GM19035 (cell line): ENCODE results near the gene PSMB3.
"Not testable (repeated sequence)": the region's sequence is repeated elsewhere in the genome, so short reads cannot be mapped to it uniquely, and the experiment has no call there.

Experiments
- ATAC-seq: cut with Tn5 transposase; IDR thresholded peaks from one replicate; pipeline ENCODE4 v1.9.1; 2021; ENCODE audit not compliant: unreplicated experiment

Gene PSMB3

GRCh38 chr17:38715216-38715943 is 37.2 kb upstream of the PSMB3 start:
- ATAC-seq: no peak

GRCh38 chr17:38716368-38717005 is 36.1 kb upstream of the PSMB3 start:
- no peak for ATAC-seq

DNA sequence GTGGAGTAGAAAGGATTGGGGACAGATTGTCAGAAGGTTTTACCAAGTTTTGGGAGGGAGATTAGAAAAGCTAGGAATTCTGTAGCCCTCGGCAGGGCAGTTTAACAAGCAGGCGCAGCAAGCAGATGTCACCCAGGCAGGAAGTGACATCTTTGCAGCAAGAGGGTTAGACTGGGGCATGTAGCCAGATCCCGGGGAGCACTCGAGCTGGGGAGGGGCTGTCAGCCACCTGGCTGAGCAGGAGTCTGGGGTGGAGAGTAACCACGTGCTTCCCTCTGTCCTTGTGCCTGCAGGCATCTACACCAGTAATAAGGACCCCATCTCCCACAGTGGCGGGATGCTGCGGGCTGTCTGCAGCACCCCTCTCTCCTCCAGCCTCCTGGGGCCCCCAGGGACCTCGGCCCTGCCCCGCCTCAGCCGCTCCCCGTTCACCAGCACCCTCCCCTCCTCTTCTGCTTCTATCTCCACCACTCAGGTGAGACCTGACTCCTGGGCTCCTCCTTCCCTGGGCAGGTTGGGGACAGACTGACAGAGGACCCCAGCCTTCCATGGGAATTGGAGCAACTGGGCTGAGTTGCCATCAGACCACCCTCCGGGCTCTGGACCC is 35.3 kb upstream of the PSMB3 start:
- no peak for ATAC-seq

- ATAC-seq: no peak
Measured at GRCh38 chr17:38719289-38719942, 33.1 kb upstream of the PSMB3 start.

DNA sequence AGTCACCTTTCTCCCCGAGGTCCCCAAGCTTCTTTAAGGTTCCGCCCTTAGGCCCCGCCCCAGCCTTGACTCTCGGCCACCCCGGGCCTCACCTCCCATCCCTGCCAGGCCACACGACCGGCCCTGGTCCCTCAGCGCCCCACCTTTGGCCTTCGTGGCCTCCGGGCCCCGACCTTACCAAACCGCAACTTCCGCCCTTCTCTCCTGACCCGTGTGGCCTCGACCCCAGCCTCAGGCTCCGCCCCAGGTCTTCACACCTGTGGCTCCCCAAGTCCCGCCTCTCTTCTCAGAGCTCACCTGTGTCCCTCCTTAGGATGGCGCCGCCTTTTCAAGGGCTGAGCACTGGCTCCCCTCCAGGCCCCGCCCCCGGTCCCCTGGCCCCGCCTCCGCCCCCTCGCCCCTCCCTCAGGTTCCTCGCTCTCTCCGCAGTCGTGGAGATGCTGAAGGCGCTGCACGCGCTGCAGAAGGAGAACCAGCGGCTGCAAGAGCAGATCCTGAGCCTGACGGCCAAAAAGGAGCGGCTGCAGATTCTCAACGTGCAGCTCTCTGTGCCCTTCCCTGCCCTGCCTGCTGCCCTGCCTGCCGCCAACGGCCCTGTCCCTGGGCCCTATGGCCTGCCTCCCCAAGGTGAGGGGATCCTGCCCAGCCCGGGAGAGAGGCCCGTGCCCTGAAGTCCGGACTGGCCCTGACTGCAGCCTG is 32.4 kb upstream of the PSMB3 start:
- no peak for ATAC-seq

DNA sequence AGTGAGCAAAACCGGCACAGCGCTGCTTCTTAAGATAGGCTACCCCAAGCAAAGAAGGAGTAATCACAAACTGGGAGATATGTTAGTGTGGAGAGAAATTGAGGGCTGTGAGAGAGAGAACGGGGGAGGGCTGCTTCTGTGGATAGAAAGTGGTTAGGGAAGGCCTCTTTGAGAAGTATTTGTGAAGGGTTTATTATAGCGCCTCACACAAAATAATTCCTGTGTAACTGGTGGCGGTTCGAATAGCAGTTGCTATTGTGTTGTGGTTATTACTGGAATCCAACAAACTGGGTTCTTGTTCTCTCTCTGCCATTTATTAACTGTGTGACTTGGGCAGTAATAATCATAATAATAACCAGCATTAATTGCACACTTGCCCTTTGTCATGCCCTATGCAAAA is 31.6 kb upstream of the PSMB3 start:
- ATAC-seq: no peak

DNA sequence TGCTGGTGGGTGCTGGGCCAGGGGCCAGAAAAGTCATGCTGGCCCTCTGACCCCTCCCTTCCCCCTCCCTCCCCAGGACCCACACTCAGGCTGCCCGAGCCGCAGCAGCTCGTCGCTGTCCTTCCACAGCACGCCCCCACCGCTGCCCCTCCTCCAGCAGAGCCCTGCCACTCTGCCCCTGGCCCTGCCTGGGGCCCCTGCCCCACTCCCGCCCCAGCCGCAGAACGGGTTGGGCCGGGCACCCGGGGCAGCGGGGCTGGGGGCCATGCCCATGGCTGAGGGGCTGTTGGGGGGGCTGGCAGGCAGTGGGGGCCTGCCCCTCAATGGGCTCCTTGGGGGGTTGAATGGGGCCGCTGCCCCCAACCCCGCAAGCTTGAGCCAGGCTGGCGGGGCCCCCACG is 30.7 kb upstream of the PSMB3 start:
- ATAC-seq: no peak

DNA sequence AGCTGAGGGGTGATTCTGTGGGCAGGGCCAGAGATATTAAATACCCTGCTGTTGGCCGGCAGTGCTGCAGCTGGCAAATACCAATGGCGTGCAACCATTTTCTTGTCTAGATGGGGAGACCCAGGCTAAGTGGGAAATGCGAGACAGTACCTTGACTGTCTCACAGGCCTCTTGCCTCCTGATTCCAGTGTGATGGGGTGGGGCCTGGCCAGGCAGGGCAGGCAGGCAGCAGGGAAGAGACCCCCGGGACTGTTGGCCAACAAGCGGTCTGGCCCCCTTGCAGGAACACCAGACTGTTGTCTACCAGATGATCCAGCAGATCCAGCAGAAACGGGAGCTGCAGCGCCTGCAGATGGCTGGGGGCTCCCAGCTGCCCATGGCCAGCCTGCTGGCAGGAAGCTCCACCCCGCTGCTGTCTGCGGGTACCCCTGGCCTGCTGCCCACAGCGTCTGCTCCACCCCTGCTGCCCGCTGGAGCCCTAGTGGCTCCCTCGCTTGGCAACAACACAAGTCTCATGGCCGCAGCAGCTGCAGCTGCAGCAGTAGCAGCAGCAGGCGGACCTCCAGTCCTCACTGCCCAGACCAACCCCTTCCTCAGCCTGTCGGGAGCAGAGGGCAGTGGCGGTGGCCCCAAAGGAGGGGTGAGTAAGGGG is 28.1 kb upstream of the PSMB3 start:
- no peak for ATAC-seq

GRCh38 chr17:38725066-38725465 is 27.5 kb upstream of the PSMB3 start:
- no peak for ATAC-seq

GRCh38 chr17:38726145-38726544 is 26.4 kb upstream of the PSMB3 start:
- not testable (repeated sequence) for ATAC-seq

- no peak for ATAC-seq
Measured at GRCh38 chr17:38727736-38728135, 24.8 kb upstream of the PSMB3 start.

DNA sequence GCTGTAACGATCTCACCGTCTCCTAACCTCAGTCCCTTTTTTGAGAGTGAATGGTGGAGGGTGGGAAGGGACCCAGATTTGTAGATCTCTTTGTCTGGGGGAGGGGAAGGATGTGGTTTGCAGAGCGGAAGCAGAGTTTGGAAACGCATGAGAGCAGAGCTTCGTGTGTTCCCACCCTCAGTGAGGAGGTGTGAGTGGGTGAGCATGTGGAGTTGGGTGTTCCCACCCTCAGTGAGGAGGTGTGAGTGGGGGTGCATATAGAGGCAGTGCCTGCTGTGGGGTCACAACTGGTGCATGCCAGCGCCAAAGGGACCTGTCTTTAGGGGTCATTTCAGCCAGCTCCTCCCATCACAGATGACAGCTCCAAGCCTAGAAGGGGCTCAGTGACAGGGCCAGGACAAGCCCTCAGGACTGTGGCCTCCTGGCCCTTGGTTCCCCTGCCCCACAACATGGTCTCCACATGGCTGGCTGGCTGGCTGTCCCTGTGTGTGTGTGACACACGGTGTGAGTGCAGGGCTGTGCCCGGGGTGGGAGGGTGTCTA is 24.2 kb upstream of the PSMB3 start:
- ATAC-seq: no peak

DNA sequence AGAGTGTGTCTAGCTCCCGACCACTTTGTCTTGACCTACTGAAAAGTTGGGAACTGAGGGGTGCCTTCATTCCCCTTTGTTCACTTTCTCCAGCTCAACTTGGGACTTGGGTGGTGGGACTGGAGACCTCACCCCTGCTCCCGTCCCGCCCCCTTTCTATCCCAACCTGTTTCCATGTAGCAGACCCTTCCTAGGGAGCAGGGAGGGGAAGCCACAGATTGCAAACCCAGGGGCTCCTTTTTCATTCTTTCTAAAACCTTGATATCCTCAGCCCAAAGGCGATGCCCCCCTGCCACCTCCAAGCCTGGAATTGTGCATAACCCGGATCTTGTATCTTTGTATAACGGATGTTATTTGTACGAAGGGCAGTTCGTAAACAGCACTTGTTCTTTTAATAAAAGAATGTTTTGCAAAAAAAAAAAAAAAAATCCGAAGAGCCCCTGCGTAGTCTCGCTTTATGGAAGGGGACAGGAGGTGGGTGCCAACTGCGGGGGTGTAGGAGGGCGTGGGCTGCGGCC is 23.1 kb upstream of the PSMB3 start:
- ATAC-seq: no peak

- ATAC-seq: peak; percentile 76
Measured at GRCh38 chr17:38729886-38730525, 22.5 kb upstream of the PSMB3 start, which contains the start of gene CISD3. Gene CISD3 (plus strand): TSS chr17:38730341. CDS start chr17:38730359, 18 bp downstream.

DNA sequence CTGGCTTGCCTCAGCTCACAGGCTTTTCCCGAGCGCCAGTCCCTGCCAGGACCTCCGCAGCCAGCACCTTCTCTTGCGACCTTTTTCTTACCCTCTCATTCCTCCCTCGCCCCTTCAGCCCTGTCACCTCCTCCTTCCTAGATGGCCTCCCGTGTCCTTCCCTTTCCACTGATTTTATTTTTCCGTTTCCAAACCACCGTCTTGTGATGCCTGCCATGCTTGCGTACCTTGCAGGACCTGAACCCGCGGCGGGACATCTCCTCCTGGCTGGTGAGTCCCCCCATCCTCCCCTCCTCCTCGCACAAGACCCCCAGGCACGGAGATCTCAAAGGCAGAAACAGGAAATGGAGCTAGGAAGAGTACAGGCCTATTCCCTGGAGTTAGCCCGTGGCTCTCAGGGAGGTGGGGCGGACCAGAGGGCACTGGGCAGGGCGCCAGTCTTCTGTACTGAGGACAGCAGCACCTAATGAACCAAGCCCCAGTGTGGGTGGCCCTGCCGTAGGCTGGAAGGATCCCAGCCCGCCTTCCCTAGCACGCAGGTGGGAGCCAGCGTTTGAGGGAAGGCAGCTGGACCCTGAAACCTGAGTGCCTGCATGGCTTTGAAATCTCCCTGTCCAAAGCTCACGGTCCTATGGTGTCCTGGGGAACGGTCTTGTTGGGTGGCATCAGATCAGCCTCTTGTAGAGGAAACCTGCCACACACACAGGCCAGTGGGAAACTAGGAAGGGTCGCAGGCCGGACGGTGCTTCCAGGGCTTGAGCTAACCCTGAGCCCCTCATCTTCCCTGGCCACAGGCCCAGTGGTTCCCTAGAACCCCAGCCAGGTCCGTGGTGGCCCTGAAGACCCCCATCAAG is 21.8 kb upstream of the PSMB3 start:
- ATAC-seq: no peak

DNA sequence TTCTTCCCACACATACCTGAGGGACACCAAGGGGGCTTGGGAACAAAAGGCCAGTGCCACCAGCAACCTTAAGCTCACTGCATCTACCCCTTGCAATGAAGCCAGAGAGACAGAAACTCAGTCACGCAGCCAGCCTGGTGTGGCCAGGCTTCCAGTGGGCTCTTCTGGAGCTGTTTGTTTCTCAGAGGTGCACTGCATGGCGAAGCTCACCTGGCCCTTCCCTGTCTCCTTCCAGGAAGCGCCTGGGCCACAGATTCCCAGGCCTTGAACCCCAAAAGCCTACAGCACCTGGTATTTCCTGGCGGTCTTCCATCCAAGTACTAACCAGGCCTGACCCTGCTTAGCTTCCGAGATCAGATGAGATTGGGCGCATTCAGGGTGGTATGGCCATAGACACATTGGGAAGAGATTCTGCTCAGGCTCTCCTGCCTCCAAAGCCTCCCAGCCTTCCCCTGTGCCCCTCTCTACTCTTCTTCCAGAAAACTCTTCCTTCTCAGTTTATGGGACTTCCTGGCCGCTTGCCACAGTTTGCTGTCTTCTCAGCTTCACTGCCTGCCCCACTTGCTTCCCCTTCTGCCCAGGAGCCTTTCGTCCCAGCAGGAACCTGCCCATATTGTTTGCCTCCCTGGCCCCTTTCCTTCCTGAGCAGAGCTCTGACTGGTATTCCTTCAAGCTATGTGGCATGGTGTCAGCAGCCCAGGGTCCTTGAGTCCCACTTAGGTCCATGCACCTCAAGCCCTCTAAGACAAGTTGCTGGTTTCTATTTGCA is 20.8 kb upstream of the PSMB3 start:
- ATAC-seq: no peak

DNA sequence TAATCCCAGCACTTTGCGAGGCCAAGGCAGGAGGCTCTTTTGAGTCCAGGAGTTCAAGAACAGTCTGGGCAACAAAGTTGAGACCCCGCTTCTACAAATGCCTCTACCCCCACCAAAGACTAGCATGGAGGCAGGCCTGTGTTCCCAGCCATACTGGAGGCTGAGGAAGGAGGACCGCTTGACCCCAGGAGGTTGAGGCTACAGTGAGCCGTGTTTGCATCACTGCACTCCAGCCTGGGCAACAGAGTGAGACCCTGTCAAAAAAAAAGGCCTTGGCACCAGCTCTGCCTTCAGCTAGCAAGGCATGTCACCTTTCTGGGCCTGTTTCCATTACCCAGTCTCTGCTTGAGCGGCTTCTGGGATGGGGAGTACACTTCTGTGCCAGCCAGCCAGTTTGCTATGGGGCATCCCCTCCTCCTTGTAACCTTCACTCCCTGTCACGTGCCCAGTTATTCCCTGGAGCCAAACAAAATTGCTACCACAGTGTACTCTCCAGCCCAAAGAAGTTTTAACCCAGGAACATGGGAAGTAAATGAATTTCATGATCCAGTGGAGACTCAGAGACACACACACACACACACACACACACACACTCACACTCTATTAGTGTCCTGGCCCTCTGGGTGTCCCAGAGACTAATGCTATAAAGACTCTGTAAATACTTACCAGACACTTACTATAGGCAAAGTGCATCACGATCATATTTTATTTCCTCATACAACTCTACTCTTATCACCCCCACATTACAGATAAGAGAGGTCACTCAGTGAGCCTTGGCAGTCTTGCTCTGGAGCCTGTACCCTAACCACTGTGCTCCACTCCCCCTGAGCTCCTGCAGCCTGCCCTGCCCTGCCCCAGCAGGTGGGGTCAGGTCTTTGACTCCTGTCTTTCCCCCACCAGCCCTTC is 19.9 kb upstream of the PSMB3 start:
- ATAC-seq: no peak
